Measurements from ENCODE around the gene SDK2. TPM values are rescaled to one million over a fixed set of nuclear protein-coding genes. Genes with fewer than 3 reads are reported as not detected.

Gene SDK2
- total and polyA plus RNA-seq, 9 of the 15 experiments (the other 6 are each of a cell fraction or from before 2014, with no cell fraction given) = 0.04 TPM; not detected in 8

- intact Hi-C loops (cut with micrococcal nuclease) (no loop called here), in situ Hi-C loops (cut with MboI) (no loop called here)
- Histone ChIP-seq H3K9ac (ENCODE audit: insufficient read depth in 1 of 2, low read depth in 2 of 2, low read length in 2 of 2) (no peak overlapping the region), H4K20me1 (replicated peaks; ENCODE audit: control insufficient read depth, insufficient read depth, low read length) (peaks cover 37% of the 10 kb centered on the region), H3K9me1 (ENCODE audit: control insufficient read depth, insufficient read depth, low read length) (peaks cover 4% of the 10 kb centered on the region), H2AFZ (ENCODE audit: low read depth, low read length) (no peak overlapping the region), H3K27ac (ENCODE audit: extremely low read depth, low read depth, low read length) (no peak overlapping the region), H3K36me3 (ENCODE audit: control insufficient read depth, insufficient read depth, low read length) (peaks cover 22% of the 10 kb centered on the region; the same call in 2 of the 3 replicates), H3K27me3 (ENCODE audit: control insufficient read depth in 2 of 2, insufficient read depth in 2 of 2, low read length in 2 of 2) (no peaks in the 10 kb centered on the region), H3K9me3 (replicated peaks; ENCODE audit: control insufficient read depth, insufficient read depth, low read depth, low read length) (no peaks in the 10 kb centered on the region), H3K4me3 (no peak overlapping the region), H3K4me1 (replicated peaks in 1 of 2; ENCODE audit: control insufficient read depth in 2 of 2, insufficient read depth in 2 of 2, low read length in 2 of 2) (peaks cover 20 to 43% of the 10 kb centered on the region in 2 experiments), H3K4me2 (ENCODE audit: insufficient read depth, low read length) (no peak overlapping the region), H3K79me2 (ENCODE audit: control insufficient read depth, insufficient read depth, low read length) (peaks cover 15% of the 10 kb centered on the region; the same call in 2 of the 3 replicates)
- TF ChIP-seq, protein P1, sequence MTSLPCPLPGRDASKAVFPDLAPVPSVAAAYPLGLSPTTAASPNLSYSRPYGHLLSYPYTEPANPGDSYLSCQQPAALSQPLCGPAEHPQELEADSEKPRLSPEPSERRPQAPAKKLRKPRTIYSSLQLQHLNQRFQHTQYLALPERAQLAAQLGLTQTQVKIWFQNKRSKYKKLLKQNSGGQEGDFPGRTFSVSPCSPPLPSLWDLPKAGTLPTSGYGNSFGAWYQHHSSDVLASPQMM (CRISPR knock-in tag; IDR thresholded peaks at IDR 0.05) = no peak
- peak; percentile 69 for TF ChIP-seq RFX1 (IDR thresholded peaks at IDR 0.05)
- BruUV-seq (replicated peaks) = no TSS peak
- no peak for ATAC-seq
- WGBS (ENCODE audit: insufficient coverage, low coverage, missing lambda C conversion rate) = 93% methylated on average over 8 of the region's 15 CpGs
- no peak for FAIRE-seq
- no peak for DNase-seq (ENCODE audit: extremely low read depth in 1 of 4, low spot score in 3 of 4)
- CTCF ChIA-PET (ENCODE audit: low intra/inter-chr PET ratio) = no interaction called here
- POLR2A ChIA-PET = no interaction called here
Measured at GRCh38 chr17:73285603-73285908, 358.7 kb downstream of the SDK2 start.

GRCh38 chr17:73284906-73285602 lies 359.2 kb downstream of the SDK2 start:
- peaks cover 10% of the 10 kb centered on the region; the same call in 2 of the 3 replicates for H3K79me2 ChIP-seq (ENCODE audit: control insufficient read depth, insufficient read depth, low read length)
- no peaks in the 10 kb centered on the region for H3K27me3 ChIP-seq (ENCODE audit: control insufficient read depth in 2 of 2, insufficient read depth in 2 of 2, low read length in 2 of 2)
- no peak overlapping the region for H3K27ac ChIP-seq (ENCODE audit: extremely low read depth, low read depth, low read length)
- WGBS (ENCODE audit: insufficient coverage, low coverage, missing lambda C conversion rate) = 86% methylated on average over 11 of the region's 20 CpGs
- peaks cover 32% of the 10 kb centered on the region for H4K20me1 ChIP-seq (replicated peaks; ENCODE audit: control insufficient read depth, insufficient read depth, low read length)
- H3K4me3 ChIP-seq = no peak overlapping the region
- ChIA-PET CTCF (ENCODE audit: low intra/inter-chr PET ratio) (no interaction called here), POLR2A (interaction anchor here (0.6 to 1.1 kb wide), 2 partner anchors 246 to 340 kb away, joined by 3 read pairs; no protein-coding TSS in a partner anchor)
- FAIRE-seq (no peak), ATAC-seq (no peak), DNase-seq (ENCODE audit: extremely low read depth in 1 of 4, low spot score in 3 of 4) (no peak)
- peaks cover 22% of the 10 kb centered on the region; the same call in 2 of the 3 replicates for H3K36me3 ChIP-seq (ENCODE audit: control insufficient read depth, insufficient read depth, low read length)
- no peak overlapping the region for H3K9ac ChIP-seq (ENCODE audit: insufficient read depth in 1 of 2, low read depth in 2 of 2, low read length in 2 of 2)
- in situ Hi-C loops (cut with MboI) = no loop called here
- TF ChIP-seq POLR2H (tag; IDR thresholded peaks at IDR 0.05; ENCODE audit: low read depth) (no peak), NR2C1 (IDR thresholded peaks at IDR 0.05) (peak; percentile 67), NR2C1 (tag; IDR thresholded peaks at IDR 0.05) (peak; percentile 81), ESRRB (CRISPR knock-in tag; IDR thresholded peaks at IDR 0.05; ENCODE audit: borderline replicate concordance) (no peak), CHAMP1 (IDR thresholded peaks at IDR 0.05) (no peak), NR2C2 (CRISPR knock-in tag; IDR thresholded peaks at IDR 0.05) (peak; percentile 52; the same call in 1 of the 2 replicates), NR2C2 (tag; IDR thresholded peaks at IDR 0.05) (peak; percentile 49; the same call in 1 of the 2 replicates)
- peaks cover 15 to 39% of the 10 kb centered on the region in 2 experiments for H3K4me1 ChIP-seq (replicated peaks in 1 of 2; ENCODE audit: control insufficient read depth in 2 of 2, insufficient read depth in 2 of 2, low read length in 2 of 2)
- BruUV-seq (replicated peaks) = no TSS peak
- H3K4me2 ChIP-seq (ENCODE audit: insufficient read depth, low read length) = no peak overlapping the region
- peaks cover 4% of the 10 kb centered on the region for H3K9me1 ChIP-seq (ENCODE audit: control insufficient read depth, insufficient read depth, low read length)
- intact Hi-C loops (cut with micrococcal nuclease) = no loop called here
- H2AFZ ChIP-seq (ENCODE audit: low read depth, low read length) = no peak overlapping the region
- H3K9me3 ChIP-seq (replicated peaks; ENCODE audit: control insufficient read depth, insufficient read depth, low read depth, low read length) = no peaks in the 10 kb centered on the region

Data from K562 (cell line).